Mesothelial cell of epicardium (in vitro differentiated cells): ENCODE results near the gene CRYBG3. TPM values are rescaled to one million over a fixed set of nuclear protein-coding genes. Genes with fewer than 3 reads are reported as not detected.

Source experiments
- DNase-seq, 2 experiments: peaks; one replicate each; pipeline ENCODE4 v3.0.0; 2021; ENCODE audit warnings: low spot score in 2 of 2; ENCODE audit not compliant: unreplicated experiment in 2 of 2
- H3K27ac Mint-ChIP-seq: 2 replicates; pipeline ENCODE4 v1.8.0; 2021; ENCODE audit warnings: mixed read lengths
- H3K27me3 Mint-ChIP-seq: 2 replicates; pipeline ENCODE4 v1.8.0; 2021; ENCODE audit warnings: low read depth, mixed read lengths
- H3K36me3 Mint-ChIP-seq: 2 replicates; pipeline ENCODE4 v1.8.0; 2021; ENCODE audit warnings: mixed read lengths
- H3K4me1 Mint-ChIP-seq: 2 replicates; pipeline ENCODE4 v1.8.0; 2021; ENCODE audit warnings: mixed read lengths
- H3K4me3 Mint-ChIP-seq: 2 replicates; pipeline ENCODE4 v1.8.0; 2021; ENCODE audit warnings: mild to moderate bottlenecking, moderate library complexity, mixed read lengths
- H3K9me3 Mint-ChIP-seq: 2 replicates; pipeline ENCODE4 v1.8.0; 2021; ENCODE audit warnings: mixed read lengths
- total RNA-seq: library from RNA; stranded (reverse); gene quantifications from 3 replicates; pipeline ENCODE4 v1.2.1, GENCODE V29; 2021
- TF ChIP-seq, protein P1 (sequence below): fragments of 200-600 bp; sonication (generic); IDR thresholded peaks from one replicate; pipeline ENCODE4 v1.5.0; 2021; ENCODE audit warnings: antibody characterized with exemption; ENCODE audit not compliant: unreplicated experiment

The CRYBG3 gene
- total RNA-seq, 1 donor from 2014 or later: 6.8 TPM

DNA sequence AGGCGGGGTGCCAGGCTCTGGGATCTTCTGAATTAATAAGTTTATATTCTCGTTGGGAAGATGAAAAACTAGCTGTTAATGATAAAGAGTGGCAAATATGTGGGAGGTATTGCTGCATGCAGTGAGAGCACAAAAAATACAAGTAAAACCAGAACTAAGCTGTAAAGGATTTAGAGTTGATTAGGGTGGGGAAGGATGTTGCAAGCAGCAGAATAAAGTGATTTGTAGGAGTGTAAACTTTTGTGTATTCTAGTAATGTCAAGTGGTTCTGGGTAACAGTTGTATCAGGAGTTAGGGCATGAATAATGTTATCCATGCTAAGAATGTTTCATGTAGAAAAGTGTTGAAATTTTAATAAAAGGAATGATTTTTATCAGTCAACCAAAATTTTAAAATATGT is 18.1 kb downstream of the CRYBG3 start:
- Mint-ChIP-seq H3K27ac (no peak overlapping the region), H3K4me1 (no peaks in the 10 kb centered on the region), H3K4me3 (no peak overlapping the region), H3K36me3 (no peaks in the 10 kb centered on the region), H3K27me3 (no peaks in the 10 kb centered on the region), H3K9me3 (no peaks in the 10 kb centered on the region)
- DNase-seq: no peak
- TF ChIP-seq, protein P1, sequence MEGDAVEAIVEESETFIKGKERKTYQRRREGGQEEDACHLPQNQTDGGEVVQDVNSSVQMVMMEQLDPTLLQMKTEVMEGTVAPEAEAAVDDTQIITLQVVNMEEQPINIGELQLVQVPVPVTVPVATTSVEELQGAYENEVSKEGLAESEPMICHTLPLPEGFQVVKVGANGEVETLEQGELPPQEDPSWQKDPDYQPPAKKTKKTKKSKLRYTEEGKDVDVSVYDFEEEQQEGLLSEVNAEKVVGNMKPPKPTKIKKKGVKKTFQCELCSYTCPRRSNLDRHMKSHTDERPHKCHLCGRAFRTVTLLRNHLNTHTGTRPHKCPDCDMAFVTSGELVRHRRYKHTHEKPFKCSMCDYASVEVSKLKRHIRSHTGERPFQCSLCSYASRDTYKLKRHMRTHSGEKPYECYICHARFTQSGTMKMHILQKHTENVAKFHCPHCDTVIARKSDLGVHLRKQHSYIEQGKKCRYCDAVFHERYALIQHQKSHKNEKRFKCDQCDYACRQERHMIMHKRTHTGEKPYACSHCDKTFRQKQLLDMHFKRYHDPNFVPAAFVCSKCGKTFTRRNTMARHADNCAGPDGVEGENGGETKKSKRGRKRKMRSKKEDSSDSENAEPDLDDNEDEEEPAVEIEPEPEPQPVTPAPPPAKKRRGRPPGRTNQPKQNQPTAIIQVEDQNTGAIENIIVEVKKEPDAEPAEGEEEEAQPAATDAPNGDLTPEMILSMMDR: no peak

DNA sequence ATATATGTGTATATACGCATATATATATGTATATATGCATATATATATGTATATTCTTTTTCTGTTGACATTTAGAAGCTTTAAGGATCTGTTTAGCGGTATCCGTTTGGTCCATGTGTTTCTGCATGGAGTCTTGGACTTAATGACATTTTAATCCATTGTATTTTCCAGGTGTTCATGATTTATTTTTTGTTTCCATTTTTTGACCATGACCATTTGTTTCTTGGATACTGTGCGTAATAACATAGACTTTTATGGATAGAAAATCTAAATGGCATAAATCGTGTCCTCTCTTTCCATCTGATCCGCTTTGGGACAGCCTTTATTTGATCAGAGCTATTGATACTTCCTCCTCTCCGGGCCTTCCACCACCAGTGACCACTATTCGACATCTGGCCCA is 19.5 kb downstream of the CRYBG3 start:
- Mint-ChIP-seq H3K9me3 (no peaks in the 10 kb centered on the region), H3K27me3 (no peaks in the 10 kb centered on the region), H3K4me3 (no peak overlapping the region), H3K27ac (no peak overlapping the region), H3K4me1 (no peaks in the 10 kb centered on the region), H3K36me3 (no peaks in the 10 kb centered on the region)
- DNase-seq: no peak
- TF ChIP-seq, protein P1: no peak

DNA sequence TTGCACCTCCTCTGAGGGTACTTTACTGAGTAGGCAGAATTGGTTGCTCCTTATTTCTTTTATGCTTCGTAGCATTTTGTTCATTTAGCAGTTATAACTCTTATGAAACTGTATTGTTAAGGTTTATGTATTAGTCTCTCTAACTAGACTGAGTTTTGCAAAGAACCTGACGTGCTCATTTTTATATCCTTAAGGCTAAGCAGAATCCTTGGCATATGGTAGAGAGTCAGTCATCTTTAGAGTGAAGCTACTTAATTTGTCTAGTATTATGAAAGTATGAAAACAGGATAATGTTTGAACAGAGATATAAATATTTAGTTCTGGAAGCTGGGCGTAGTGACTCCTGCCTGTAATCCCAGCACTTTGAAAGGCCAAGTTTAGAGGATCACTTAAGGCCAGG is 20.1 kb downstream of the CRYBG3 start:
- TF ChIP-seq, protein P1: no peak
- Mint-ChIP-seq H3K27ac (no peak overlapping the region), H3K4me3 (no peak overlapping the region), H3K27me3 (no peaks in the 10 kb centered on the region), H3K4me1 (no peaks in the 10 kb centered on the region), H3K9me3 (no peaks in the 10 kb centered on the region), H3K36me3 (no peaks in the 10 kb centered on the region)
- no peak for DNase-seq

DNA sequence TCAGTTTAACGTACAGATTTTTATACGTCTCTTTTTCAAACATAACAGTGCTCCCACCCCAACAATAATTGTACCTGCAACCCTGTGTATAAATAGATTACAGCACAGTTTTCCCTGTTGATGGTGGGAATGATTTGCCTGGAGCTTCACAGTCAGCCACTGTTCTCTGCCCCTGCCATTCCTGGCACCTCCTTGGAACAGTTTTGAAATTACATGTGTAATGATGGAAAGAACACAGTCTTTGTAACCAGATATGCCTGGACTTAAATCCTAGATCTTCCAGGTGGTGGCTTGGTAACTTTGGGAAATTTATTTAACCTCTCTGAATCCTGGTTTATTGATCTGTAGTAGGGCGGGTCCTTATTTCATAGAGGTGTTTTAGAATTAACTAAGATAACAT is 27.0 kb downstream of the CRYBG3 start:
- Mint-ChIP-seq H3K27ac (no peak overlapping the region), H3K4me1 (no peaks in the 10 kb centered on the region), H3K27me3 (no peaks in the 10 kb centered on the region), H3K4me3 (no peak overlapping the region), H3K9me3 (peaks cover 8% of the 10 kb centered on the region), H3K36me3 (peaks cover 5% of the 10 kb centered on the region)
- no peak for DNase-seq
- TF ChIP-seq, protein P1: no peak

DNA sequence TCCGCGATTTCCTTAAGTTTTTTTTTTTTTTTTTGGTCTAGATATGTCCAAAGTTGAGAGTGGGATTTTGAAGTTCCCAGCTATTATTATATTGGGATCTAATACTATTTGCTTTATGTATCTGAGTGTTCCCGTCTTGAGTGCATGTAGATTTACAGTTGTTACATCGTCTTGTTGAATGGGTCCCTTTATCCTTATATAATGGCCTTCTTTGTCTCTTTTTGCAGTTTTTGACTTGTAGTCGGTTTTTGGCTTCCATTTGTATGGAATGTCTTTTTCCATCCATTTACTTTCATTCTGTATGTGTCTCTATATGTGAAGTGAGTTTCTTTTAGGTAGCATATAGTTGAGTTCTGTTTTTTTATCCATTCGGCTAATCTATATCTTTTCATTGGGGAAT is 35.6 kb downstream of the CRYBG3 start:
- no peak overlapping the region for H3K27ac Mint-ChIP-seq
- no peak for DNase-seq
- H3K9me3 Mint-ChIP-seq: peaks cover 28% of the 10 kb centered on the region
- H3K27me3 Mint-ChIP-seq: peaks cover 3% of the 10 kb centered on the region
- no peak overlapping the region for H3K4me3 Mint-ChIP-seq
- no peaks in the 10 kb centered on the region for H3K4me1 Mint-ChIP-seq
- peaks cover 11% of the 10 kb centered on the region for H3K36me3 Mint-ChIP-seq
- TF ChIP-seq, protein P1: no peak

DNA sequence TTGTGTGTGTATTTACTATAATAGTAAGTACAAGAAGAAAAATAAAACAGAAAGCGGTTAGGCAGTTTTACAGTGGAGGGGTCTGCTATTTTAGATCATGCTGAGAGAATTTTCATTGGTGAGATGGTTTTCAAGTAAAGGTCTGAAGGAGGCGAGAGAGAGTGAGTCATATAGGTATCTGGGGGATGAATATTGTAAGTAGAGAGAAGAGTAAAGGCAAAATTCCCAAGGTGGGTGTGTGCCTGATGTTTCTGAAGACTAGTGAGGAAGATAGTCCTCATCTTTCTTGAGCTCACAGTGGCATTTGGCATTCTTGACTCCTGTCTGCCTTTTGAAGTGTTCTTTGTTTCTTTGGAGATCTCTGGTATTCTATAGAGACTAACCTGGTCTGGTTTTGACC is 38.6 kb downstream of the CRYBG3 start:
- Mint-ChIP-seq H3K9me3 (peaks cover 12% of the 10 kb centered on the region), H3K4me1 (no peaks in the 10 kb centered on the region), H3K36me3 (no peaks in the 10 kb centered on the region), H3K4me3 (no peak overlapping the region), H3K27me3 (peaks cover 3% of the 10 kb centered on the region), H3K27ac (no peak overlapping the region)
- TF ChIP-seq, protein P1: no peak
- no peak for DNase-seq
